BJ (cell line): ENCODE data around the gene WDR37. TPM values are rescaled to one million over a fixed set of nuclear protein-coding genes. Genes with fewer than 3 reads are reported as not detected.
"Not testable (repeated sequence)": the region's sequence is repeated elsewhere in the genome, so short reads cannot be mapped to it uniquely, and the experiment has no call there.

Source experiments
- CTCF ChIA-PET: fragments of 350-600 bp; formaldehyde crosslinking; extraction: SDS; loops from one replicate; lab custom pipeline; 2021; ENCODE audit warnings: antibody characterized with exemption, inconsistent platforms; lab: Yijun Ruan, JAX
- POLR2A ChIA-PET: fragments of 300-600 bp; sonication (Branson Sonifier 250); formaldehyde crosslinking; extraction: SDS; loops from one replicate; lab custom pipeline; 2021; ENCODE audit warnings: antibody characterized with exemption; lab: Charles Lee
- DNase-seq: peaks from one replicate; pipeline ENCODE4 v3.0.0-alpha.2; 2011; ENCODE audit warnings: low read depth
- H3K27me3 ChIP-seq: 2 replicates; pipeline ENCODE4 v1.6.0; 2011; ENCODE audit warnings: low read length; ENCODE audit not compliant: control insufficient read depth, insufficient read depth
- H3K36me3 ChIP-seq: 2 replicates; pipeline ENCODE4 v1.5.1; 2011; ENCODE audit warnings: low read length; ENCODE audit not compliant: control insufficient read depth, insufficient read depth
- H3K4me3 ChIP-seq: 2 replicates; pipeline ENCODE4 v1.5.1; 2011; ENCODE audit warnings: low read depth, mild to moderate bottlenecking, control low read depth, low read length
- polyA plus RNA-seq: library from polyadenylated mRNA; depleted of rRNA; stranded (reverse); fragments of >200 nt; gene quantifications from 2 replicates; pipeline ENCODE4 v1.2.3, GENCODE V29; 2011
- TF ChIP-seq, protein P1 (sequence below): IDR thresholded peaks from 2 replicates; pipeline ENCODE4 v1.5.1; 2011; ENCODE audit warnings: low read depth, mild to moderate bottlenecking, control low read depth, inconsistent platforms, low read length, moderate library complexity; ENCODE audit not compliant: insufficient read depth

WDR37 gene
- polyA plus RNA-seq, 1 experiment, result 12.7 TPM

DNA sequence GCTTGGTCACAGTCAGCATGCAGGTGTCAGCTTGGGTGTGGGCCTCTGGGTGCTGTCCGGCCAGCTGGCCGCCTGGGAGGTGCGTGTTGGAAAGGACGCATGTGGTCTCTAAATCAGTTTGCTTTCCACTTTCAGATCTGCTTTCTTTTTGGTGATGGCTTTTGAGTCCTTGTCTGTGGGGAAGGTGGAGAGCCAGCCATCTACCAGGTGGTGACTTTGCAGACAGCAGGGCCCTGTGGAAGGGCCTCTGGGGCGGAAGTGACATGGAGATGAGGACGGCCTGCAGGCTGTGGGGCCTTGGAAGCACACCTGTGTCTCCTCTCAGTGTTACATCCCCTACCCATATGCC is 59.4 kb downstream of the WDR37 start:
- Histone ChIP-seq H3K4me3 (no peak overlapping the region), H3K27me3 (no peaks in the 10 kb centered on the region), H3K36me3 (peaks cover 10% of the 10 kb centered on the region)
- ChIA-PET POLR2A (no interaction called here), CTCF (interaction anchor here (1.7 kb wide), 1 partner anchor 10 kb away, joined by 4 read pairs; no protein-coding TSS in a partner anchor)
- TF ChIP-seq, protein P1, sequence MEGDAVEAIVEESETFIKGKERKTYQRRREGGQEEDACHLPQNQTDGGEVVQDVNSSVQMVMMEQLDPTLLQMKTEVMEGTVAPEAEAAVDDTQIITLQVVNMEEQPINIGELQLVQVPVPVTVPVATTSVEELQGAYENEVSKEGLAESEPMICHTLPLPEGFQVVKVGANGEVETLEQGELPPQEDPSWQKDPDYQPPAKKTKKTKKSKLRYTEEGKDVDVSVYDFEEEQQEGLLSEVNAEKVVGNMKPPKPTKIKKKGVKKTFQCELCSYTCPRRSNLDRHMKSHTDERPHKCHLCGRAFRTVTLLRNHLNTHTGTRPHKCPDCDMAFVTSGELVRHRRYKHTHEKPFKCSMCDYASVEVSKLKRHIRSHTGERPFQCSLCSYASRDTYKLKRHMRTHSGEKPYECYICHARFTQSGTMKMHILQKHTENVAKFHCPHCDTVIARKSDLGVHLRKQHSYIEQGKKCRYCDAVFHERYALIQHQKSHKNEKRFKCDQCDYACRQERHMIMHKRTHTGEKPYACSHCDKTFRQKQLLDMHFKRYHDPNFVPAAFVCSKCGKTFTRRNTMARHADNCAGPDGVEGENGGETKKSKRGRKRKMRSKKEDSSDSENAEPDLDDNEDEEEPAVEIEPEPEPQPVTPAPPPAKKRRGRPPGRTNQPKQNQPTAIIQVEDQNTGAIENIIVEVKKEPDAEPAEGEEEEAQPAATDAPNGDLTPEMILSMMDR, result no peak
- no peak for DNase-seq

DNA sequence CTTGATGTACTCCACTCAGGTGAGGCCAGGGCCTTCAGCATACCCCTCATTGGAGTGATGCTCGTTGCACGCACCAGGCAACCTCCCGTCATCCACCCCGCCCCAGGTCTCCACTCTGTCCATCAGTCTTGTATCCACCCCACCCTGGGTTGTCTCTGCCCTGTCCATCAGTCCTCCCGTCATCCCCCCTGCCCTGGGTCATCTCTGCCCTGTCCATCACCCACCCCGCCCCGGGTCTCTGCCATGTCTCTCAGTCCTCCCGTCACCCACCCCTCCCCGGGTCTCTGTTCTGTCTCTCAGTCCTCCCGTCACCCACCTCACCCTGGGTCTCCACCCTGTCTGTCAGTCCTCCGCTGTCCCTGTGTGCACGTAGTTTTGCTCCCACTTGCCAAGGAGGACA is 59.9 kb downstream of the WDR37 start:
- Histone ChIP-seq H3K36me3 (peaks cover 10% of the 10 kb centered on the region), H3K27me3 (no peaks in the 10 kb centered on the region), H3K4me3 (no peak overlapping the region)
- POLR2A ChIA-PET, result no interaction called here
- CTCF ChIA-PET, result interaction anchor here (1.7 kb wide), 1 partner anchor 10 kb away, joined by 4 read pairs; no protein-coding TSS in a partner anchor
- TF ChIP-seq, protein P1, result no peak
- DNase-seq, result no peak

DNA sequence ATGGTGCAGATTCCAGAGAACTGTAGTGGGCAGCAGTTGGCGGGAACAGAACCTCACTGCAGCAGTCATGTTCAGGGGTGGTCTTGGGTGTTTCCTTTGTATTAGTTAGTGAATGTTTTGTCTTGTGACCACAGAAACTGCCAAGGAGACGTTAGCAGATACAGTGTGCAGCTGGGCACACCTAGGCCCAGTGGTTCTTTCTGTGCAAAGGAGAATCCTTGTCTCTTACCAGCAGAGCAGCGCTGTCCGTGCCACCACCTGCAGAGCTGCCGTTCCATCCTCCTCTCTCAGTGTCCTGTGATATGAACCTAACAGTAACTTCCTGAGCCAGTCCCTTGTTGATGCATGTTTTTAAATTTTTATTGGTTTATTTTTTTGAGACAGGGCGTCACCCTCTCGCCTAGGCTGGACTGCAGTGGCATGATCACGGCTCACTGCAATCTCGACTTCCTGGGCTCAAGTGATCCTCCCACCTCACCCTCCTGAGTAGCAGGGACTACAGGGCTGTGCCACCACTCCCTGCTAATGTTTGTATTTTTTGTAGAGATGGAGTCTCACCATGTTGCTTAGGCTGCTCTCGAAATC is 60.6 kb downstream of the WDR37 start:
- POLR2A ChIA-PET, result no interaction called here
- CTCF ChIA-PET, result no interaction called here
- TF ChIP-seq, protein P1, result no peak
- DNase-seq, result no peak
- Histone ChIP-seq H3K27me3 (no peaks in the 10 kb centered on the region), H3K4me3 (no peak overlapping the region), H3K36me3 (peaks cover 13% of the 10 kb centered on the region)

DNA sequence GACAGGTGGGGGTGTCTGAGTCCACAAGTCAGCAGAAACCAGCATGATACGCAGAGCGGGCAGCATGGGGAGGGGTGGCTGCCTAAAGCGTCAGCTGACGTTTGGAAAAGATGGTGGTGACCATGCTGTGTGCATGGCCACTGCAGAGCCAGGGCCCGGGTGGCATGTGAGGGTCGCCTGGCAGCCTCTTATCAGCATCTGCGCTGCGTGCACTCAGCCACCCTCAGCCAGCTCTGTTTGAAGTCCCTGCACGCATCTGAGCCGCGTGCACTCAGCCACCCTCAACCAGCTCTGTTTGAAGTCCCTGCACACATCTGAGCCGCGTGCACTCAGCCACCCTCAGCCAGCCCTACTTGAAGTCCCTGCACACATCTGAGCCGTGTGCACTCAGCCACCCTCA is 61.5 kb downstream of the WDR37 start:
- Histone ChIP-seq H3K27me3 (no peaks in the 10 kb centered on the region), H3K4me3 (no peak overlapping the region), H3K36me3 (peaks cover 18% of the 10 kb centered on the region)
- DNase-seq, result no peak
- POLR2A ChIA-PET, result no interaction called here
- CTCF ChIA-PET, result no interaction called here
- TF ChIP-seq, protein P1, result no peak

DNA sequence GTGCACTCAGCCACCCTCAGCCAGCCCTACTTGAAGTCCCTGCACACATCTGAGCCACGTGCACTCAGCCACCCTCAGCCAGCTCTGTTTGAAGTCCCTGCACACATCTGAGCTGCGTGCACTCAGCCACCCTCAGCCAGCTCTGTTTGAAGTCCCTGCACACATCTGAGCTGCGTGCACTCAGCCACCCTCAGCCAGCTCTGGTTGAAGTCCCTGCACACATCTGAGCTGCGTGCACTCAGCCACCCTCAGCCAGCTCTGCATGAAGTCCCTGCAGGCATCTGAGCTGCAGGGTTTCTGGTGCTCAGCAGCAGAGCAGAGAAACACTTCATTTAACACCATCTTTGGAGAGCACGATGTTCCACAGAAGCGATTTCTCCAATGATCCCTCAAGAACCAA is 62.1 kb downstream of the WDR37 start:
- H3K27me3 ChIP-seq, DNase-seq, POLR2A ChIA-PET, H3K4me3 ChIP-seq: not testable (repeated sequence)
- CTCF ChIA-PET, result interaction anchor here (1.0 kb wide), 1 partner anchor 8 kb away, joined by 5 read pairs; no protein-coding TSS in a partner anchor
- H3K36me3 ChIP-seq, result peaks cover 18% of the 10 kb centered on the region

DNA sequence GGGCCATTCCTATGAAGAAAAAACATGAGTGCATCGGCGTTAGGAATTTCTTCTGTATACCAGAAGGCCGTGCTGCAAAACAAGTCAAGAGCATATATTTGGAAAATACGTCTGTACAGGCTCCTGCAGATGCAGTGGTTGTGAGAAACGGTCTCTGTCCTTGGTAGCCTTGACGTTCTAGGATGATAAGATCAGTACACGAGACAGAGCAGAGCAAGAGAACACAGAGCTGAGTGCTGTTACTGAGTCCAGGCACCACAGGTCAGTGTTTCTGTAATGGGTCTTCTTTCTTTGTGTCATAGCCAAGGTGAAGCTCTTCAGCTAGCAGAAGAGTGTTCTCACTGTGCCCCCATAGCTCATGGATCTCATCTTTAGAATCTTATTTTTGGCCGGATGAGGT is 62.8 kb downstream of the WDR37 start:
- ChIA-PET POLR2A (no interaction called here), CTCF (interaction anchor here (1.0 kb wide), 1 partner anchor 9 kb away, joined by 5 read pairs; no protein-coding TSS in a partner anchor)
- no peaks in the 10 kb centered on the region for H3K27me3 ChIP-seq
- peaks cover 19% of the 10 kb centered on the region for H3K36me3 ChIP-seq
- no peak for DNase-seq
- TF ChIP-seq, protein P1, result no peak
- no peak overlapping the region for H3K4me3 ChIP-seq
